ENCODE measurements around the gene SYCE1L.

GRCh38 chr16:77197747-77198146 is 1.5 kb upstream of the SYCE1L start:
- TF ChIP-seq EZH2 (IDR thresholded peaks at IDR 0.05; ENCODE audit: borderline replicate concordance, insufficient read depth, low read depth, low read length, poor library complexity, severe bottlenecking), result no peak
- TF ChIP-seq CTCF (IDR thresholded peaks at IDR 0.05), result no peak
